Heart right ventricle (tissue), 16 donors: ENCODE measurements around the gene PRXL2A. TPM values are rescaled to one million over a fixed set of nuclear protein-coding genes. Genes with fewer than 3 reads are reported as not detected.
"Not testable (repeated sequence)": the region's sequence is repeated elsewhere in the genome, so short reads cannot be mapped to it uniquely, and the experiment has no call there.

Experiments used
- ATAC-seq, 8 donors: fragments of 200-7000 bp; cut with Tn5 transposase; one replicate each; pipeline ENCODE4 v1.9.1; 2020; ENCODE audit warnings: mild to moderate bottlenecking in 8 of 8, moderate library complexity in 8 of 8, moderate number of reproducible peaks in 1 of 8
- DNase-seq, 2 donors: peaks; one replicate each; pipeline ENCODE4 v3.0.0-alpha.2; 2020
- H3K27ac ChIP-seq, 10 donors: fragments of 200-600 bp; sonication (generic) in 2 of 10; one replicate each; pipeline versions ENCODE4 v1.5.0 to v1.8.0; 2020 to 2022; ENCODE audit warnings: mild to moderate bottlenecking in 3 of 10
- H3K27me3 ChIP-seq, 7 donors: fragments of 200-600 bp; one replicate each; pipeline ENCODE4 v1.8.0; 2021 to 2022; ENCODE audit warnings: mild to moderate bottlenecking in 2 of 7
- H3K36me3 ChIP-seq, 9 donors: fragments of 200-600 bp; sonication (generic) in 1 of 9; one replicate each; pipeline versions ENCODE4 v1.5.0 to v1.8.0; 2020 to 2022; ENCODE audit warnings: mild to moderate bottlenecking in 2 of 9
- H3K4me1 ChIP-seq, 9 donors: fragments of 200-600 bp; sonication (generic) in 1 of 9; one replicate each; pipeline versions ENCODE4 v1.5.0 to v1.8.0; 2020 to 2022; ENCODE audit warnings: mild to moderate bottlenecking in 4 of 9
- H3K4me3 ChIP-seq, 10 donors: fragments of 200-600 bp; sonication (generic) in 2 of 10; one replicate each; pipeline versions ENCODE4 v1.5.0 to v1.8.0; 2020 to 2022; ENCODE audit warnings: mild to moderate bottlenecking in 7 of 10, moderate library complexity in 2 of 10
- H3K9me3 ChIP-seq, 11 donors: fragments of 200-600 bp in 10 of 11; sonication (generic) in 2 of 11; one replicate each; pipeline versions ENCODE4 v1.5.0 to v1.8.0; 2013 to 2022; ENCODE audit warnings: mild to moderate bottlenecking in 2 of 11, control low read depth in 1 of 11, moderate library complexity in 1 of 11
- WGBS, 2 donors: extraction: QIAGEN DNeasy Blood & Tissue Kit; methylation state at CpG; one replicate each; pipeline ENCODE4 v1.1.7; 2013; ENCODE audit warnings: inconsistent platforms in 1 of 2; 5-methylcytosine and 5-hydroxymethylcytosine counted together
- intact Hi-C, 10 donors: fragments of 100-400 bp; cut with DNase I; formaldehyde crosslinking; loops; one replicate each; pipeline versions ENCODE4 v1.11.1 to v1.14.2; 2022
- long read RNA-seq, 3 donors: library from polyadenylated mRNA; unstranded; transcript quantifications; one replicate each; pipeline ENCODE4 v2.0.0, GENCODE V29; 2020 to 2021
- polyA plus RNA-seq, 2 donors: library from polyadenylated mRNA; stranded (reverse); fragments of 200-250 nt; gene quantifications; one replicate each; pipeline ENCODE4 v1.2.3, GENCODE V29; 2013
- total RNA-seq, 10 donors: library from RNA; stranded (reverse); fragmentation: NEBNext Ultra II Directional in 3 of 10; extraction: Animal tissue kit (Norgen Biotek cat#: 25700) in 3 of 10; gene quantifications; one replicate each; pipeline versions ENCODE4 v1.2.1 to v1.2.4, GENCODE V29; 2021 to 2023
- TF ChIP-seq, protein P1 (sequence below), 9 donors: fragments of 200-600 bp; sonication (generic) in 2 of 9; IDR thresholded peaks; one replicate each; pipeline versions ENCODE4 v1.5.0 to v1.8.0; 2021 to 2022; ENCODE audit warnings: antibody characterized with exemption in 9 of 9, mild to moderate bottlenecking in 5 of 9, moderate library complexity in 1 of 9
- donor health status: Arrhythmogenic right ventricular cardiomyopathy.
- donor health status: ischemic (EF 13 %, LVEDD 7.1; RV severe dilation, severe dysfunction).
- donor health status: healthy with polysubstance abuse.
- donor health status: DM: no; HTN: yes; CAD: no.
- donor health status: DM: no; HTN: no; CAD: no.
- donor health status: ischemic (EF 25% LVEDD 6.9; RV normal size, moderate dysfunction).
- donor health status: ischemic (EF 25% LVEDD 5.7; RV mildly dilated, moderate dysfunction).
- donor health status: healthy.
- donor health status: DM: yes; HTN: yes; CAD: no.
- donor health status: Ischemic cardiomyopathy.
- donor health status: ischemic (EF 35%, LVEDD 5.7; RV mildly dilated, moderate dysfunction).
- donor health status: nonischemic (EF 11% LVEDD 7.7; RV severe dilation, severe dysfunction).
- donor health status: DM: yes; HTN: yes; CAD: no.
- donor health status: PGD.
- donor health status: ischemic (EF 29% LVEDD 5.4; RV normal size, mild dysfunction).
- donor health status: nonischemic (EF 23%, LVEDD 6.1; RV moderate dilation, normal function).

PRXL2A gene, protein sequence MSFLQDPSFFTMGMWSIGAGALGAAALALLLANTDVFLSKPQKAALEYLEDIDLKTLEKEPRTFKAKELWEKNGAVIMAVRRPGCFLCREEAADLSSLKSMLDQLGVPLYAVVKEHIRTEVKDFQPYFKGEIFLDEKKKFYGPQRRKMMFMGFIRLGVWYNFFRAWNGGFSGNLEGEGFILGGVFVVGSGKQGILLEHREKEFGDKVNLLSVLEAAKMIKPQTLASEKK
- total RNA-seq (100 to 1,000 TPM in 3 of 10 donors, 10 to 100 TPM in 7; 57.3 to 135 (median 84.3) TPM), polyA plus RNA-seq (10 to 100 TPM; 46.0 to 54.6 TPM)
- long read RNA-seq, donor 1, full-length matches to known transcripts = 114 of 134 reads
- long read RNA-seq, donor 1, partial matches to known transcripts = 0 of 134 reads
- long read RNA-seq, donor 1, other reads (novel, unspliced or antisense) = 20 of 134 reads
- long read RNA-seq, donor 2, full-length matches to known transcripts = 146 of 172 reads
- long read RNA-seq, donor 2, partial matches to known transcripts = 9 of 172 reads
- long read RNA-seq, donor 2, other reads (novel, unspliced or antisense) = 17 of 172 reads
- long read RNA-seq, donor 3, full-length matches to known transcripts = 196 of 209 reads
- long read RNA-seq, donor 3, partial matches to known transcripts = 0 of 209 reads
- long read RNA-seq, donor 3, other reads (novel, unspliced or antisense) = 13 of 209 reads

DNA sequence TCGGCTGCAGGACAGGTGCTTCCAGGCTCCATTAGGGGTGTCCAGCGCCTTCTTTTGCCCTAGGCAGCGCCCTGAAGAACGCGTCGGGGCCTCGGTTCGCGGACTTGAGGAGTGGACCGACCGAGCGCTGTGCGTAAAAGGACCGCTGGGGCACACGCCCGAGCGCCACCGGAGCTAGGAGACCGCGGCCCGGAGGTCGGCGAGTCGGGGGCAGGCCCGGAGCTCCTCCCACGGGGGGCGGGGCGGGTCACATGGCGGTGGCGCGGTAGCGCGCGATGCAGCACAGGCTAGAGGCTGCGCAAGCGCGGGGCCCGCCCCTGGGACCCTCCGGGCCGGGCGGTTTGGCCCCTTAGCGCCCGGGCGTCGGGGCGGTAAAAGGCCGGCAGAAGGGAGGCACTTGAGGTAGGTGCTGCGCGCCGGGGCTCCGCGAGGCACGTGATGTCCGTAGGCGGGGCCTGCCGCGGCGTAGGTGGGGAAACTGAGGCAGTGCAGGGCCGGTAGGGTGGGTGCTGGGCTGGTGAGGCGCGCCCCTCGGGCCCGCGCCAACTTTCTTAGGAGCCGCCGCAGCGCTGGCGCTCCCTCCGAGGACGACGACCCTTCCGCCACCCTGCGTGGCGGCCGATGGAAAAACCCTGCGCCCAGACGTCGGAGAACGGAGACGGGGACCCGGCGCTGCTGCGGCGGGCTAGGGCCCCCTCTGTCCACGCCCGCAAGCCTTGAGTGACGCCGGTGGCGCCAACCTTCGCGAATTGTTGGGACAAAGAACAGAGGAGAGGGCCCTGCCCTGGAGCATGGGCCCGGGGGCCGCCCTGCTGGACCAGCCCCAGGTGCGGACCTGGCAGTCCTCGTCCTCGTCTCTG lies at the start of gene PRXL2A:
TSS of gene PRXL2A (plus strand) at position 310 of the 860 bp plus-strand sequence. CDS start 11,917 bp downstream, outside the sequence.
- peaks cover 5 to 71% (median 53%) of the 10 kb centered on the region in 9 donors for H3K4me1 ChIP-seq
- intact Hi-C loops = loop anchor here in 1 of 10 donors (5.0 kb wide), 1 partner anchor 44 kb away; the partner anchor contains the start of gene TSPAN14
- H3K4me3 ChIP-seq = peak within 1 kb of the TSS; percentile 51 to 94 (median 84)

DNA sequence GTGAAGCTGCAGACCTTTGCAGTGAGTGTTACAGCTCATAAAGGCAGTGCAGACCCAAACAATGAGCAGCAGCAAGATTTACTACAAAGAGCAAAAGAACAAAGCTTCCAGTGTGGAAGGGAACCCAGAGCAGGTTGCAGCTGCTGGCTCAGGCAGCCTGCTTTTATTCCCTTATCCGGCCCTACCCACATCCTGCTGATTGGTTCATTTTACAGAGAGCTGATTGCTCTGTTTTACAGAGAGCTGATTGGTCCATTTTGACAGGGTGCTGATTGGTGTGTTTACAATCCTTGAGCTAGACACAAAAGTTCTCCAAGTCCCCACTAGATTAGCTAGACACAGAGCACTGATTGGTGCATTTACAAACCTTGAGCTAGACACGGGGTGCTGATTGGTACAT lies 49.4 kb upstream of the PRXL2A start:
- H3K27ac ChIP-seq, H3K9me3 ChIP-seq, intact Hi-C loops, H3K36me3 ChIP-seq, ATAC-seq, DNase-seq, H3K4me3 ChIP-seq: not testable (repeated sequence)
- peaks cover 0 to 40% (median 29%) of the 10 kb centered on the region in 7 donors for H3K27me3 ChIP-seq
- peaks cover 0 to 17% (median 6%) of the 10 kb centered on the region in 9 donors for H3K4me1 ChIP-seq
- WGBS, 2 donors = 39 to 83% methylated on average over 1 to 2 of the region's 2 CpGs

More for the DNA sequence above, at the start of gene PRXL2A:
- 1% methylated on average over 95 to 96 of the region's 96 CpGs for WGBS, 2 donors
- Histone ChIP-seq H3K27me3 (peaks cover 0 to 9% (median 0%) of the 10 kb centered on the region in 7 donors), H3K27ac (peak within 1 kb of the TSS; percentile 59 to 93 (median 86)), H3K9me3 (no peaks in the 10 kb centered on the region), H3K36me3 (no peaks in the 10 kb centered on the region)
- DNase-seq = peak; percentile 87 to 92
- ATAC-seq = peak; percentile 90 to 95 (median 94)
- TF ChIP-seq, protein P1, sequence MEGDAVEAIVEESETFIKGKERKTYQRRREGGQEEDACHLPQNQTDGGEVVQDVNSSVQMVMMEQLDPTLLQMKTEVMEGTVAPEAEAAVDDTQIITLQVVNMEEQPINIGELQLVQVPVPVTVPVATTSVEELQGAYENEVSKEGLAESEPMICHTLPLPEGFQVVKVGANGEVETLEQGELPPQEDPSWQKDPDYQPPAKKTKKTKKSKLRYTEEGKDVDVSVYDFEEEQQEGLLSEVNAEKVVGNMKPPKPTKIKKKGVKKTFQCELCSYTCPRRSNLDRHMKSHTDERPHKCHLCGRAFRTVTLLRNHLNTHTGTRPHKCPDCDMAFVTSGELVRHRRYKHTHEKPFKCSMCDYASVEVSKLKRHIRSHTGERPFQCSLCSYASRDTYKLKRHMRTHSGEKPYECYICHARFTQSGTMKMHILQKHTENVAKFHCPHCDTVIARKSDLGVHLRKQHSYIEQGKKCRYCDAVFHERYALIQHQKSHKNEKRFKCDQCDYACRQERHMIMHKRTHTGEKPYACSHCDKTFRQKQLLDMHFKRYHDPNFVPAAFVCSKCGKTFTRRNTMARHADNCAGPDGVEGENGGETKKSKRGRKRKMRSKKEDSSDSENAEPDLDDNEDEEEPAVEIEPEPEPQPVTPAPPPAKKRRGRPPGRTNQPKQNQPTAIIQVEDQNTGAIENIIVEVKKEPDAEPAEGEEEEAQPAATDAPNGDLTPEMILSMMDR (IDR thresholded peaks at IDR 0.05) = peak in 2 of 9 donors; percentile 8 to 14

DNA sequence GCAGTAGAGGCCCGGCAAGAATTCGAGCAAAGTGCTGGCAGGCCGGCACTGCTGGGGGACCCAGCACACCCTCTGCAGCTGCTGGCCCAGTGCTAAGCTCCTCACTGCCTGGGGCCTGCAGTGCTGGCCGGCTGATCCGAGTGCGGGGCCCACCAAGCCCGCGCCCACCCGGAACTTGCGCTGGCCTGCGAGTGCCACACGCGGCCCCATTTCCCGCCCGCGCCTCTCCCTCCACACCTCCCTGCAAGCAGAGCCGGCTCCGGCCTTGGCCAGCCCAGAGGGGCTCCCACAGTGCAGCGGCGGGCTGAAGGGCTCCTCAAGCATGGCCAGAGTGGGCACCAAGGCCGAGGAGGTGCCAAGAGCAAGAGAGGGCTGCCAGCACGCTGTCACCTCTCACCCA lies 48.7 kb upstream of the PRXL2A start:
- Histone ChIP-seq H3K4me3 (no peak overlapping the region), H3K27ac (no peak overlapping the region), H3K27me3 (peaks cover 0 to 37% (median 27%) of the 10 kb centered on the region in 7 donors), H3K4me1 (peaks cover 0 to 17% (median 6%) of the 10 kb centered on the region in 9 donors), H3K36me3 (no peaks in the 10 kb centered on the region), H3K9me3 (no peaks in the 10 kb centered on the region)
- TF ChIP-seq, protein P1 (IDR thresholded peaks at IDR 0.05) = no peak
- ATAC-seq = peak in 1 of 8 donors; percentile 25
- intact Hi-C loops = no loop called here
- WGBS, 2 donors = 94 to 95% methylated on average over 22 of the region's 22 CpGs
- no peak for DNase-seq

DNA sequence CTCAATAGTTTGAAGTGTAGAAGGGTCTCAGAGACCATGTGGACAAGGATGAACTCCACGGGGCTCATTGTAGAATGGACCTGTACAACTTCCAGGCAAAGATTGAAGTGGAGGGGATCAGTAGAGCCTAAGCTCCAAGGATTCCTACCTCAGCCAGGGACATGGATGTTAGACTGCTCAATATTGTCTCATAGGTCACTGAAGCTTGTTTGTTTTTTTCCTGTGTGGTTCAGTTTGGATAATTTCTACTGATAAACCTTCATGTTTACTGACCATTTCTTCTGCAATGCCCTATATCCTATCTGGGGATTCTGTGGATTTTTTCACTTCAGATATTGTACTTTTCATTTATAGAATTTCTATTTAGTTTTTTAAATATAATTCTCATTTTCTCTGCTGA lies 42.8 kb upstream of the PRXL2A start:
- Histone ChIP-seq H3K9me3 (peaks cover 0 to 34% (median 14%) of the 10 kb centered on the region in 11 donors), H3K27me3 (peaks cover 0 to 8% (median 0%) of the 10 kb centered on the region in 7 donors), H3K4me3 (no peak overlapping the region), H3K4me1 (no peaks in the 10 kb centered on the region), H3K27ac (no peak overlapping the region), H3K36me3 (no peaks in the 10 kb centered on the region)
- DNase-seq (no peak), ATAC-seq (no peak)
- TF ChIP-seq, protein P1 (IDR thresholded peaks at IDR 0.05) = no peak
- WGBS, 2 donors = 0% methylated on average over 1 of the region's 1 CpG
- intact Hi-C loops = no loop called here
